ENCODE measurements around the gene MYO16. TPM values are rescaled to one million over a fixed set of nuclear protein-coding genes. Genes with fewer than 3 reads are reported as not detected.

Gene MYO16
- total RNA-seq, 1 experiment from 2014 or later: not detected

DNA sequence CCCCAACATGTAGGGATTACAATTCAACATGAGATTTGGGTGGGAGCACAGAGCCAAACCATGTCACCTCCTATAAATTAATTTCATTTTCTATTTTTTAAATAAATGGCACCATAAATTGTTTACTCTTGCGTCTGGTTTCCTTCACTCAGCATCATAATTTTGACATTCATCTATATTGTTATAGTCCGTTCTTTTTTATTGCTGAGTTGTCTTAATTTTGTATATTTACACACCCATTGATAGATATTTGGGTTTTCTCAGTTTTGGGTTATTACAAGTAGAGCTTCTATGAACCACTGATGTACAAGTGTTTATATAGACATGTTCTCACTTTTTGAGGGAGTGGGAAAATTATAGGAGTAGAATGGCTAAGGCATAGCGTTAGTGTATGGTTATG lies 445.4 kb downstream of the MYO16 start:
- Histone ChIP-seq H3K27me3 (ENCODE audit: insufficient read depth, low read length) (no peaks in the 10 kb centered on the region), H4K5ac (ENCODE audit: insufficient read length, low read depth, low read length) (no peak overlapping the region), H3K27ac (ENCODE audit: insufficient read length, low read depth, low read length) (no peak overlapping the region), H3K9me3 (ENCODE audit: control insufficient read depth, low read depth, low read length) (no peaks in the 10 kb centered on the region), H4K20me1 (ENCODE audit: control insufficient read depth, insufficient read depth, insufficient read length) (no peaks in the 10 kb centered on the region), H3K4ac (ENCODE audit: low read depth, low read length) (no peak overlapping the region), H2AK5ac (ENCODE audit: insufficient read length, low read length) (no peak overlapping the region), H2AFZ (ENCODE audit: low read length) (no peak overlapping the region), H2BK120ac (ENCODE audit: low read depth, low read length, poor library complexity, severe bottlenecking) (no peak overlapping the region), H2BK20ac (ENCODE audit: low read depth, low read length, poor library complexity, severe bottlenecking) (no peak overlapping the region), H3K9ac (ENCODE audit: extremely low read depth, insufficient read length, low read length) (no peak overlapping the region), H3K56ac (ENCODE audit: insufficient read length, low read depth, low read length) (no peak overlapping the region), H2BK12ac (ENCODE audit: insufficient read length, low read depth, low read length) (no peak overlapping the region), H3K4me1 (ENCODE audit: insufficient read depth, low read length) (no peaks in the 10 kb centered on the region), H3K23me2 (ENCODE audit: insufficient read length, low read depth, low read length, poor library complexity, severe bottlenecking) (no peaks in the 10 kb centered on the region), H3K79me1 (ENCODE audit: insufficient read depth, low read depth, low read length, poor library complexity, severe bottlenecking) (no peaks in the 10 kb centered on the region), H2BK5ac (ENCODE audit: insufficient read length, low read length) (no peak overlapping the region), H3K4me2 (ENCODE audit: insufficient read depth, insufficient read length, low read length) (no peak overlapping the region), H3T11ph (ENCODE audit: low read length) (no peak overlapping the region), H2BK15ac (ENCODE audit: low read depth, low read length) (no peak overlapping the region), H4K91ac (ENCODE audit: insufficient read length, low read depth, low read length) (no peak overlapping the region), H3K79me2 (ENCODE audit: insufficient read depth, low read length) (no peaks in the 10 kb centered on the region), H3K18ac (ENCODE audit: insufficient read length, low read depth, low read length) (no peak overlapping the region), H3K14ac (ENCODE audit: insufficient read depth, low read length) (no peak overlapping the region), H3K23ac (ENCODE audit: insufficient read length, low read depth, low read length) (no peak overlapping the region), H4K8ac (replicated peaks; ENCODE audit: insufficient read length, low read depth, low read length) (no peak overlapping the region)
- no peak for DNase-seq
- Mint-ChIP-seq H3K27me3 (ENCODE audit: low read depth) (no peaks in the 10 kb centered on the region), H3K36me3 (ENCODE audit: insufficient read depth in 1 of 3, low read depth in 3 of 3) (no peaks in the 10 kb centered on the region), H3K27ac (no peak overlapping the region), H3K4me3 (no peak overlapping the region), H3K4me1 (peaks cover 3 to 4% of the 10 kb centered on the region in 2 experiments; a peak in 3 of 4 replicates), H3K9me3 (no peaks in the 10 kb centered on the region)
- TF ChIP-seq, protein P1, sequence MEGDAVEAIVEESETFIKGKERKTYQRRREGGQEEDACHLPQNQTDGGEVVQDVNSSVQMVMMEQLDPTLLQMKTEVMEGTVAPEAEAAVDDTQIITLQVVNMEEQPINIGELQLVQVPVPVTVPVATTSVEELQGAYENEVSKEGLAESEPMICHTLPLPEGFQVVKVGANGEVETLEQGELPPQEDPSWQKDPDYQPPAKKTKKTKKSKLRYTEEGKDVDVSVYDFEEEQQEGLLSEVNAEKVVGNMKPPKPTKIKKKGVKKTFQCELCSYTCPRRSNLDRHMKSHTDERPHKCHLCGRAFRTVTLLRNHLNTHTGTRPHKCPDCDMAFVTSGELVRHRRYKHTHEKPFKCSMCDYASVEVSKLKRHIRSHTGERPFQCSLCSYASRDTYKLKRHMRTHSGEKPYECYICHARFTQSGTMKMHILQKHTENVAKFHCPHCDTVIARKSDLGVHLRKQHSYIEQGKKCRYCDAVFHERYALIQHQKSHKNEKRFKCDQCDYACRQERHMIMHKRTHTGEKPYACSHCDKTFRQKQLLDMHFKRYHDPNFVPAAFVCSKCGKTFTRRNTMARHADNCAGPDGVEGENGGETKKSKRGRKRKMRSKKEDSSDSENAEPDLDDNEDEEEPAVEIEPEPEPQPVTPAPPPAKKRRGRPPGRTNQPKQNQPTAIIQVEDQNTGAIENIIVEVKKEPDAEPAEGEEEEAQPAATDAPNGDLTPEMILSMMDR (conservative IDR thresholded peaks at IDR 0.05): no peak
- no CpG with 5 or more reads among the region's 3 CpGs for WGBS (ENCODE audit: extremely low coverage, insufficient read length, low lambda C conversion rate)
